Myocyte (in vitro differentiated cells): ENCODE data around the gene MED26. TPM values are rescaled to one million over a fixed set of nuclear protein-coding genes. Genes with fewer than 3 reads are reported as not detected.

Experiments used
- DNase-seq: peaks from one replicate; pipeline ENCODE4 v3.0.0-alpha.2; 2012; ENCODE audit warnings: low read depth
- total RNA-seq: library from RNA; depleted of rRNA; stranded (reverse); fragments of >200 nt; gene quantifications from 2 replicates; pipeline ENCODE4 v1.2.3, GENCODE V29; 2014

The MED26 gene
- total RNA-seq, 1 donor from 2014 or later, result 9.2 TPM

GRCh38 chr19:16618248-16618647, 9.8 kb downstream of the MED26 start:
- peak; percentile 26 for DNase-seq

DNA sequence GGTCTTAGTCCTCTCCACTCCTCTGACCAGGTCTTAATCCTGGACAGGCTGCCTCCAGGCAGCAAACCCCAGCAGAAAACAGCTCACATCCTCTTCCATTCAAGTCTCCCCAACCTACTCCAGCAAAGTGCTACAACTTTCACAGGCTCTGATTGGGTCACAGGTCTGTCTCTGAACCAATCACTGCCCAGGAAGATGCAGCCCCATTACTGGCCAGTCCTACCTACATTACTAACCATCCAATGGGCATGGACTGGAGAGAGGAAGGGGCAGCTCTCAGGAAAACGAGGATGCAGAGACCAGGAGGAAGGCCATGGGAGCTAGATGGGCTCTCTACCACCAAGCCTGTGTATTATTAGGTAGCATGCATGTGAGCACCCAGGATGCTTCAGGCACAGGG, 12.2 kb downstream of the MED26 start:
- no peak for DNase-seq

DNA sequence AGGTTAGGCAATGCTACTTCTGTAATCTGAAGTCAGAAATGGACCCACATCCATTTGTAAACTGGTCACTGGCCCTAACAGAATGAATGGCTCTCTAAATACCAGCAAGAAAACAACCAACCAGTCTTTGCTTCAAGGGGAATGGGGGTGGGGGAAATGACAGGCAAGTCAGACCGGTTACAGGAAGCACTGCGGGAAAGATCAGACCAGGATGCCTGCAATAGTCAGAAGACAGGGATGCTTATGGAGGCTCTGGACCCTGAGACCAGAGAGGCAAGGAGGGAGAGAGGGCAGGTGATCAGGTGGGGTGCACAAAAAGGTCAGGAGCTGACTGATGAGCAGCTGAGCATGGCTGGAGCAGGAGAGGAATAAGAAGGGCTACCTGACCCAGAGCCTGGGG, 13.1 kb downstream of the MED26 start:
- no peak for DNase-seq

DNA sequence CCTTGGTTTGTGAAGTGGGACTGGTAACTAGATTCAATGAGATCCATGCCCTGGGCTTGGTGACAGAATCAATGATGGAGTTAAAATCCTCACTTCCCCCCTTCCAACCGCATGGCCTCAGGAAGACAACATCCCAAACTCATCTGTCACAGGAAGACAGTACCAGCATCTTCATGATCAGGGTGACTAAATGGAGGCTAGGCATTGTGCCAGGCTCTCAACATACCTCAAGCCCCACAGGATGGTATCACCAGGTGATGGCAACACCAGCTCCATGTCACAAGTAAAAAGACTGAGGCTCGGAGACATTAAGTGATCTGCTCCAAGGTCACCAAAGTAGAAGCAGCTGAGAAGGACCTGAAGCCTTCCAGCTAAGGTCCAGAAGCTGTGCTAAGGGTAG, 14.2 kb downstream of the MED26 start:
- DNase-seq, result no peak

DNA sequence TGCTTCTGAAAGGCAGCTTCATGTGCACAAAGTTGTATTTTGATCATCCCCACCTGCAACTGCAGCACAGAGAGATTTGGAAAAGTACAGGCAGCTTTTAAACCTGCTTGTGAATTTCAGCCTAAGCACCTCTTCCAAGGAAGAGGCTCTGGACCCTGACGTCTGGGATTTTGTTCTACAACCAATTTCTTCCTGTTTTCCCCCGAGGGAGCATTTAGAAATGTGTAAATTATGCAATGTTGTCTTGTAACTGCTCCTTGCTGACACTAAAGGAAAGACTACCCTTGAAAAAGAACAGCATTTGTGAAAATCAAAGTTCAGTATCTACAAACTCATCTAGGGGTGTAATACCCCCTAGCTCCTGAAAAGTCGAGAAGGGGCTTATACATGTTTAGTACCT, 15.4 kb downstream of the MED26 start:
- no peak for DNase-seq

DNA sequence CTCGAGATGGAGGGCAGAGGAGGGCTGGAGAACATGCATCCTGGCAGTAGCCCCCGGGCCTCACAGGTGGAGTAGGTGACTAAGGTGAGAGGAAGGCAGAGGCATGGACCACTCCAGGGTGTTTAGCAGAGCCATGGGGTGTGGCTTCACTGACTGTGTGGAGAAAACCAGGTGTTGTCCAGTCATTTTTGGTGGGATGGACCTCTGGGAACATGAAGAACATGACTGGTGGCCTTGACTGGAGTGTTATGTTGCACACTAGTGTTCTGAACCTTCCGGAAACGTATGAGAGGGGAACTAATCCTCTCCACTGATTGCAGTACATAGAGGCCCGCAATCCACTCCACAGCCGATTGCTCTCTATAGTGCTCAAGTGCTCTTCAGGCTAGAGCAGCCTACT, 16.9 kb downstream of the MED26 start:
- no peak for DNase-seq

DNA sequence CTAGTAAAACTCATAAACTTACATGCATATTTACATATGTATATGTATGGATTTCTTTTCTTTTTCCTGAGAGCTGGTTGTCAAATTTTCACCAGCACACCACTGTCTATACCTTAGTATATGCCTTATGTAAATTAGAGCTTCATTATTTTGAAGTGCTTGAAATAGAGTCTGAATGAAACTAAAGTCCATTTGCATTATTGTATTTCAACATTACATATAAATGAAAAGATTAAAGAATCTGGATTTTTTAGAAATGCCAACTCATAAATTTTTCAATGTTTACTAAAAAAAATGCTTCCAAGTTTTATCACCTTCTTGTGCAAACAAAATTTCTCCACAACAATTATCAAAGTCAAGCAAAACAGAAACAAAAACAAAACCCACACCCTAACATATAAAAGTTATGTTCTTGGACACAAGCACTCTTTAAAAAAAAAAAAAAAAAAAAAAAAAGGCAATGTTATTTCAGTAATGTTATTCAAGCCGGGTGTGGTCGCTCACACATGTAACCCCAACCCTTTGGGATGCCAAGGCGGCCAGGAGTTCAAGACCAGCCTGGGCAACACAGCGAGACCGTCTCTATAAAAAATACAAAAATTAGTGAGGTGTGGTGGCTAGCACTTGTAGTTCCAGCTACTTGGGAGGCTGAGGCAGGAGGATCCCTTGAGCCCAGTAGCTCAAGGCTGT, 18.3 kb downstream of the MED26 start:
- no peak for DNase-seq

DNA sequence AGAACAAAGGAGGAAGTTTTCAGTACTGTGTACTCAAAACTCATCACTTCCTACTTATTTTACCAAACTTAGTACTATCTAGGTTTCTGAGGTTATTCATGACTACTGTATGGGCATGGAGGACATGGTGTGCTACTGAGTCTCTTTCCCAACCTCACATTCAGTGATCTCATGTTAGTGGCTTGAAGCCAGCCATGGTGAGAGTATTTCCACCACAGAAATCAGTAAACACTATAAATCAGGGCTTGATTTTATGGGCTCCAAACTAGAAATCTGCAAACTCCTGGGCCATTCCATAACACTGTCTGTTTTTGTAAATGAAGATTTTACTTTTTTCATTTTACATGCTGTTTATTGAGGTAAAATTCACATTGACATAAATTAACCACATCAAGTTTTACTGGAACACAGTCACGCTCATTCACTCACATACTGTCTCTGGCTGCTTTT, 19.7 kb downstream of the MED26 start:
- DNase-seq, result peak; percentile 52

- DNase-seq, result no peak
These were observed 20.2 kb downstream of the MED26 start for GRCh38 chr19:16607819-16608218.

DNA sequence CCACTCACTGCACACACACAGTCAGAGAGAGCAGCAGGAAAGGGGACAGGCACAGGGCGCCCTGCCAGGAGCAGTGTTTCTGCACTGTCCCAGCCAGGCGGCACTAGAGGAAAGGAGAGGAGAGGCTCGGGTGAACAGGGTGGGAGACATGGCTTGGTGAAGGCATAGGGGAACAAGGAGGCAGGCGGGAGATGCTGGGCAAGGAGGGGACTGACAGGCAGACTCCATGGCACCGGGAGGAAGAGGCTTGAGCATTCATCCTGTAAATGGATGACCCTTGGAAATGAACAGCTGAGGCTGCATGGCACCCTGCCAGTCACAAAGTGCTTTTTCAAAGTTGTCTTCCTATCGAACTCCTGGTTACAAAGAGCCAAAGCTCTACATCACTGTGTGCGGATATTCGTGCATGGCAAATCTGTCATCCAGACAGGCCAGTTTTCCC, 22.4 kb downstream of the MED26 start:
- peak; percentile 82 for DNase-seq

DNA sequence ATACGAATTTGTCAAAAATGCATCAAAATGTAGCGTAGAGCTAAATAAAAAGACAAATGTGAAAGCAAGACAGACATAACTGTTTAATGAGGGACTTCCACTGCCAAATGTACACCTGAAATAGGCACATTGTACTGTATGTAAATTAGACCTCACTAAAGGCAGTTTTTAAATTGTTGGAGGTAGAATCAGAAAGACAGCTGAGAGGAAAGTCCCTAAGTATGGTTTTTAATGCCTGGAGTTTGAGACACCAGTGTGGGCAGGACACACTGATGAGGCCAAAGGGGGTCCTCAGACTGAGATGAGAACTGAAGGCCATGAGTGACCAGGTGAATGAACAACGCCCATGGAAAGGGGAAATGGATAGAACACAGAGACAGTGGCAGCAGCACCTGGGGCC, 22.9 kb downstream of the MED26 start:
- DNase-seq, result no peak

- DNase-seq, result no peak
These were observed 23.4 kb downstream of the MED26 start for GRCh38 chr19:16604615-16605014.

GRCh38 chr19:16603090-16603489, 24.9 kb downstream of the MED26 start:
- DNase-seq, result no peak

DNA sequence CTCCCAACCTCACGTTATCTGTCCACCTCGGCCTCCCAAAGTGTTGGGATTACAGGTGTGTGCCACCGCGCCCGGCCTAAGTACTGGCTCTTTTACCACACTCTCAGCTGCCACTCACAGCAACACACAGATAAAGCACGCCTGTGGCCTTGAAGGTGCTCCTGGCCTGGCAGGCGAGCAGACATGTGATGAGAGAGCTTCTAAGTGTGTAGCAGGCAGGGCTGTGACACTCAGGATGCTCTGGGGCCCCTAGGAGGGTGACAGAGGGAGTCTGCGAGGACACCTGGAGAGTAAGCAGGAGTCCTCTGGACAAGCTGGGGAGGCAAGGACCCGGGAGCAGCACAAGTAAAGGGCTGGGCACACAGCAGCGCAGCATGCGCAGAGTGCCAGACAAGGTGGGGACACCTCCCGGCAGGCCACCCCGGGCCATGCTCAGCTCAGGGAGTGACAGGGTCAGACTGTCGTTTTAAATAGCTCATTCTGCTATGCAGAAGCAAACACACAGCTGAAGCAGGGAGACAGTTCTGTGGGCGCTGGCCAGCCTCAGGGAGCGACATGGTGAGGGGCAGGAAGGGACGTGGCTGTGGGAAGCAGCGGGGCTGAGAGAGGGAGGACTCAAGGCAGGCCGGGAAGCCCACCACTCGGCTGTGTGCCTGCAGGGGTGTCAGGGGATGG, 26.5 kb downstream of the MED26 start:
- DNase-seq, result no peak

GRCh38 chr19:16600824-16601223, 27.2 kb downstream of the MED26 start:
- no peak for DNase-seq

- no peak for DNase-seq
These were observed 28.2 kb downstream of the MED26 start for GRCh38 chr19:16599655-16600346.

GRCh38 chr19:16598848-16599247, 29.2 kb downstream of the MED26 start:
- DNase-seq, result no peak

DNA sequence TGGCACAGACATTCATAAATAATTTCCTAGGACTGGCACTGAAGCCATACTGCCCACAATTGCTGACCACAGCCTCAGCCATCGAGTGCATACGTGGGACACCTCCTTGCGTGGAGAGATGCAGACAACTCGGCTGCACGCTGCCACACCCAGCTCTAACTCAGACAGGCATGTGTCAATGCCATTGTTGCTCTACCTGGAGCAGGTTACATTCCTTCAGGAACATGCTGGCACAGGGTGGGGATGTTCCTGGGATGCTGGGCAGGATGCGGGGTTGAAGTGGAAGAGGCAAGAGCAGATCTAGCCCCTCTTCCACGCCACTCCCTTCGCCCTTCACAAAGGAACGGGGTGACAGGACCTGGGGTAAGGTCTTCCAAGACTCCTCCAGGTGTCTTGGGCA, 31.6 kb downstream of the MED26 start:
- no peak for DNase-seq

DNA sequence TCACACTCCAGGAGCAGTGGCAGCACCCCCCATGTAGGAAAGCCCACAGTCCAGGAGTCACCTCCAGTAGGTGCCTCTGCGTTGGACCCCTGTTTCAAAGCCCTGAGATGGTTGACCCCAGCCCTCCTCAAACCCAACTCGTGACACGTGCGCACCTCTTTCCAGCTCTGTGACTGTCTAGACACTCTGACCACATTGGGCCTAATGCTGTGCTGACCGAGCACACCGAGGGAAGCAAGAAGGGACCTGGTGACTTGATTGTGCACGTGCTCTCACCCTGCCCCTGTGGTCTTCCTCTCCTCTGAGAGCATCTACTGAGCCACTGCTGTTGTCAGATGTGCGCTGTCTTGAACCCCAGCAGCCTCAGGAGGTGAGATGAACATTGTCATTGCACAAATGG, 32.9 kb downstream of the MED26 start:
- no peak for DNase-seq

GRCh38 chr19:16594681-16595091, 33.3 kb downstream of the MED26 start:
- DNase-seq, result no peak

- no peak for DNase-seq
These were observed 33.8 kb downstream of the MED26 start for GRCh38 chr19:16594131-16594586.

DNA sequence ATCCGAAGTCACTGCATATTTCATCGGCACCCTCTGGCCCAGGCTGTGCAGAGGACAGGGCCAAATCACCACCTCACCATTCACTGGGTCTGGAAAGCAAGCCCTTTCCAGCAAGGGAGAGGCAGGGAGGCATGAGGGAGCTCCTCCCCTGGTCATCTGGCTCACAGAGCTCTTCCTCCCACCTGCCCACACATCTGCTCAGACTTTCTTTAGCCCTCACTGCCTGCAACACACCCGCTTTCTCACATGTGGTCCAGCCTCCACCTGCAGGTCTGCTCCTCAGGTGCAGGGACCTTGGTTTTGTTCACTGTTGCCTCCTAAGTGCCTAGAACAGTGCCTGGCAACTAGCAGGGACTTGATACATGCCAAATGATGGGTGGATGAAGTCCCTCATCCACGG, 34.8 kb downstream of the MED26 start:
- DNase-seq, result no peak
